Duodenal mucosa (tissue), 2 donors: Measurements from ENCODE around the gene RPS25.
A peak's percentile ranks its signal among the peaks of the same experiment; 100 is the strongest.
"Not testable (repeated sequence)": the region's sequence is repeated elsewhere in the genome, so short reads cannot be mapped to it uniquely, and the experiment has no call there.

Experiments
- H3K27ac ChIP-seq: one replicate; pipeline ENCODE4 v1.7.0; 2013; ENCODE audit warnings: low read depth, low read length
- H3K27me3 ChIP-seq, 2 donors: one replicate each; pipeline ENCODE4 v1.7.0; 2013; ENCODE audit warnings: low read length in 2 of 2, control low read depth in 1 of 2; ENCODE audit not compliant: insufficient read depth in 2 of 2, control insufficient read depth in 1 of 2
- H3K36me3 ChIP-seq, 2 donors: one replicate each; pipeline ENCODE4 v1.7.0; 2013; ENCODE audit warnings: low read length in 2 of 2, control low read depth in 1 of 2; ENCODE audit not compliant: insufficient read depth in 2 of 2, control insufficient read depth in 1 of 2
- H3K4me1 ChIP-seq, 2 donors: one replicate each; pipeline ENCODE4 v1.7.0; 2013; ENCODE audit warnings: low read length in 2 of 2, control low read depth in 1 of 2; ENCODE audit not compliant: insufficient read depth in 2 of 2, control insufficient read depth in 1 of 2
- H3K4me3 ChIP-seq, 2 donors: one replicate each; pipeline ENCODE4 v1.7.0; 2013; ENCODE audit warnings: low read length in 2 of 2, low read depth in 1 of 2
- H3K9ac ChIP-seq, 2 donors: one replicate each; pipeline ENCODE4 v1.7.0; 2013; ENCODE audit warnings: low read length in 2 of 2, low read depth in 1 of 2
- H3K9me3 ChIP-seq, 2 donors: one replicate each; pipeline ENCODE4 v1.7.0; 2013; ENCODE audit warnings: low read length in 2 of 2, control low read depth in 1 of 2; ENCODE audit not compliant: control insufficient read depth in 1 of 2

The RPS25 gene

GRCh38 chr11:119039471-119039870 lies 21.3 kb upstream of the RPS25 start:
- not testable (repeated sequence) for H3K9ac ChIP-seq, H3K9me3 ChIP-seq, H3K27ac ChIP-seq, H3K27me3 ChIP-seq, H3K36me3 ChIP-seq, H3K4me1 ChIP-seq, H3K4me3 ChIP-seq

GRCh38 chr11:119038884-119039283 lies 20.7 kb upstream of the RPS25 start:
- Histone ChIP-seq H3K9me3 (no peaks in the 10 kb centered on the region), H3K9ac (no peak overlapping the region), H3K27me3 (no peaks in the 10 kb centered on the region), H3K36me3 (no peaks in the 10 kb centered on the region), H3K4me1 (no peaks in the 10 kb centered on the region), H3K4me3 (no peak overlapping the region), H3K27ac (no peak overlapping the region)

GRCh38 chr11:119034813-119035212 lies 16.7 kb upstream of the RPS25 start:
- no peaks in the 10 kb centered on the region for H3K9me3 ChIP-seq
- H3K4me3 ChIP-seq = no peak overlapping the region

GRCh38 chr11:119033421-119033820 lies 15.3 kb upstream of the RPS25 start:
- H3K4me3 ChIP-seq, H3K9me3 ChIP-seq, H3K27ac ChIP-seq, H3K27me3 ChIP-seq, H3K36me3 ChIP-seq, H3K9ac ChIP-seq: not testable (repeated sequence)
- H3K4me1 ChIP-seq = peaks cover 13 to 18% of the 10 kb centered on the region in 2 donors

More at GRCh38 chr11:119034813-119035212, 16.7 kb upstream of the RPS25 start:
- no peak overlapping the region for H3K27ac ChIP-seq
- no peaks in the 10 kb centered on the region for H3K36me3 ChIP-seq
- H3K27me3 ChIP-seq = no peaks in the 10 kb centered on the region
- no peak overlapping the region for H3K9ac ChIP-seq
- peaks cover 2 to 5% of the 10 kb centered on the region in 2 donors for H3K4me1 ChIP-seq

- Histone ChIP-seq H3K9me3 (no peaks in the 10 kb centered on the region), H3K4me1 (peaks cover 22 to 31% of the 10 kb centered on the region in 2 donors), H3K27ac (no peak overlapping the region), H3K27me3 (no peaks in the 10 kb centered on the region), H3K4me3 (no peak overlapping the region), H3K9ac (no peak overlapping the region), H3K36me3 (peaks cover 0 to 7% of the 10 kb centered on the region in 2 donors)
Observed at GRCh38 chr11:119031912-119032280, 13.8 kb upstream of the RPS25 start.

- H3K9me3 ChIP-seq = no peaks in the 10 kb centered on the region
- H3K27me3 ChIP-seq = no peaks in the 10 kb centered on the region
- H3K4me3 ChIP-seq = peak within 1 kb of the TSS; percentile 89 to 93
- H3K4me1 ChIP-seq = peaks cover 30 to 43% of the 10 kb centered on the region in 2 donors
- H3K36me3 ChIP-seq = peaks cover 0 to 16% of the 10 kb centered on the region in 2 donors
- H3K9ac ChIP-seq = peak within 1 kb of the TSS; percentile 84 to 92
- peak within 1 kb of the TSS; percentile 82 for H3K27ac ChIP-seq
Observed at GRCh38 chr11:119030329-119031047, 12.3 kb upstream of the RPS25 start, which contains the start of gene SLC37A4. SLC37A4 (minus strand) TSS chr11:119030877.

GRCh38 chr11:119030029-119030328 lies 11.8 kb upstream of the RPS25 start:
- H3K4me1 ChIP-seq = peaks cover 35 to 48% of the 10 kb centered on the region in 2 donors

GRCh38 chr11:119029340-119030028 lies 11.3 kb upstream of the RPS25 start:
- H3K9ac ChIP-seq = peak overlapping the region; percentile 84 to 92
- peaks cover 40 to 53% of the 10 kb centered on the region in 2 donors for H3K4me1 ChIP-seq
- peak overlapping the region; percentile 66 for H3K27ac ChIP-seq
- no peaks in the 10 kb centered on the region for H3K9me3 ChIP-seq
- H3K4me3 ChIP-seq = peak overlapping the region; percentile 89 to 93
- no peaks in the 10 kb centered on the region for H3K27me3 ChIP-seq
- H3K36me3 ChIP-seq = peaks cover 4 to 25% of the 10 kb centered on the region in 2 donors

More at GRCh38 chr11:119030029-119030328, 11.8 kb upstream of the RPS25 start:
- H3K9me3 ChIP-seq = no peaks in the 10 kb centered on the region
- H3K27ac ChIP-seq = peak overlapping the region; percentile 66
- peaks cover under 1 to 20% of the 10 kb centered on the region in 2 donors for H3K36me3 ChIP-seq
- H3K9ac ChIP-seq = peak overlapping the region; percentile 84 to 92
- peak overlapping the region; percentile 89 to 93 for H3K4me3 ChIP-seq
- no peaks in the 10 kb centered on the region for H3K27me3 ChIP-seq

- Histone ChIP-seq H3K27ac (peak overlapping the region; percentile 65), H3K27me3 (no peaks in the 10 kb centered on the region), H3K9ac (peak overlapping the region; percentile 84 to 92), H3K36me3 (peaks cover 5 to 30% of the 10 kb centered on the region in 2 donors), H3K4me3 (peak overlapping the region; percentile 89 to 93), H3K4me1 (peaks cover 44 to 58% of the 10 kb centered on the region in 2 donors), H3K9me3 (no peaks in the 10 kb centered on the region)
Observed at GRCh38 chr11:119029069-119029339, 10.9 kb upstream of the RPS25 start.

- H3K4me3 ChIP-seq = peak overlapping the region; percentile 89 to 93
- peak overlapping the region; percentile 65 for H3K27ac ChIP-seq
- H3K27me3 ChIP-seq = no peaks in the 10 kb centered on the region
- H3K4me1 ChIP-seq = peaks cover 49 to 63% of the 10 kb centered on the region in 2 donors
- peak overlapping the region; percentile 84 to 92 for H3K9ac ChIP-seq
- no peaks in the 10 kb centered on the region for H3K9me3 ChIP-seq
- H3K36me3 ChIP-seq = peaks cover 8 to 35% of the 10 kb centered on the region in 2 donors
Observed at GRCh38 chr11:119028346-119029068, 10.4 kb upstream of the RPS25 start.
